Measurements from ENCODE around the gene MAST1.

MAST1 gene

DNA sequence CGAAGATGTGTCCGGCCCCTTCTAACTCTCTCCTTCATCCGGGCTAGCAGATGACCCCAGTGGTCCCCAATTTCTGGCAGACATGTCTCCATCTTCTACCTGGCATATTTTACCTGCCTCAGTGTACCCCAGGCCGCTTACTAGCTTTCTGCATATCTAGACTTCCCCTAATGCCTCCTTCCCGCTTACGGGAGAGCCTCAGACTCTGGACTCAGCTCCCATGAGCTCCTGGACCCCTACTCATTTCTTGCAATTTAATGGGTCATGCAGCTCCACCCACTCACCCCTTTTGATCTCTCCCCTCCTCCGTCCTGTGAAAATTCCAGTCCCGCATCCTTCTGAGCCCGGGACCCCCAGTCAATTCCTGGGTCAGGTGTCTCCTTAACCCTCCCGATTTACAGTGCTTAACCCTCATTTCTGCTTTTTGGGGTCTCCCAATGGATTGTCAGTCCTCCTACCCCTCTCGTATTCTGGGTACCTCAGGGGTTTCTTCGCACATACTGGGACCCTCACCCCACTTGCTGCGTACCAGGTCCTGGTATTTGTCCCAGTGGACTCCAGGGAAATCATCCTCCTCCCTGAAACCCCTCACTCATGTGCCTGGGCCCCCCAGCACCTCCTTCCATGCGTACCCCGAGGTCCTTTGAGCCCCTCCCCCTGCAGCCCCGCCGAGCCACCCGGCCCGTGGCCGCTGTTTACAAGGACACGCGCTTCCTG is 47.5 kb upstream of the MAST1 start:
- H3K4me3 ChIP-seq (replicated peaks; ENCODE audit: insufficient read depth, low read length): peak overlapping the region; percentile 91
- DNase-seq (ENCODE audit: low read depth in 1 of 2, low spot score in 1 of 2): no peak
- no peaks in the 10 kb centered on the region for H3K27me3 ChIP-seq (ENCODE audit: insufficient read depth, poor library complexity, severe bottlenecking)
- peak overlapping the region; percentile 95 for H3K27ac ChIP-seq (replicated peaks)
- no peak for TF ChIP-seq REST (IDR thresholded peaks at IDR 0.05; ENCODE audit: insufficient replicate concordance, low read depth)
- peak; percentile 4; the same call in 1 of the 2 replicates for TF ChIP-seq SPI1 (IDR thresholded peaks at IDR 0.05; ENCODE audit: borderline replicate concordance, low read depth)
- no peak for TF ChIP-seq POLR2AphosphoS5 (IDR thresholded peaks at IDR 0.05; ENCODE audit: low read depth)
- TF ChIP-seq GABPA (IDR thresholded peaks at IDR 0.05; ENCODE audit: low read depth): no peak
- TF ChIP-seq CTCF (IDR thresholded peaks at IDR 0.05; ENCODE audit: insufficient read depth, low read length): no peak

GRCh38 chr19:12791345-12792050 is 46.8 kb upstream of the MAST1 start, which contains the start of gene JUNB:
Gene JUNB (plus strand): TSS chr19:12791486. CDS start chr19:12791772, 286 bp downstream.
- TF ChIP-seq POLR2AphosphoS5 (IDR thresholded peaks at IDR 0.05; ENCODE audit: low read depth) (peak; percentile 100), SPI1 (IDR thresholded peaks at IDR 0.05; ENCODE audit: borderline replicate concordance, low read depth) (peak; percentile 53; the same call in 1 of the 2 replicates), CTCF (IDR thresholded peaks at IDR 0.05; ENCODE audit: insufficient read depth, low read length) (no peak), GABPA (IDR thresholded peaks at IDR 0.05; ENCODE audit: low read depth) (no peak), REST (IDR thresholded peaks at IDR 0.05; ENCODE audit: insufficient replicate concordance, low read depth) (peak; percentile 78)
- peak within 1 kb of the TSS; percentile 95 for H3K27ac ChIP-seq (replicated peaks)
- no peaks in the 10 kb centered on the region for H3K27me3 ChIP-seq (ENCODE audit: insufficient read depth, poor library complexity, severe bottlenecking)
- DNase-seq (ENCODE audit: low read depth in 1 of 2, low spot score in 1 of 2): peak; percentile 96 to 97
- peak within 1 kb of the TSS; percentile 91 for H3K4me3 ChIP-seq (replicated peaks; ENCODE audit: insufficient read depth, low read length)

- H3K4me3 ChIP-seq (replicated peaks; ENCODE audit: insufficient read depth, low read length): peak overlapping the region; percentile 91
- H3K27ac ChIP-seq (replicated peaks): peak overlapping the region; percentile 95
- no peaks in the 10 kb centered on the region for H3K27me3 ChIP-seq (ENCODE audit: insufficient read depth, poor library complexity, severe bottlenecking)
- DNase-seq (ENCODE audit: low read depth in 1 of 2, low spot score in 1 of 2): peak in 1 of 2 experiments; percentile 86
- TF ChIP-seq CTCF (IDR thresholded peaks at IDR 0.05; ENCODE audit: insufficient read depth, low read length): no peak
- no peak; the same call in 1 of the 2 replicates for TF ChIP-seq POLR2AphosphoS5 (IDR thresholded peaks at IDR 0.05; ENCODE audit: low read depth)
- no peak for TF ChIP-seq REST (IDR thresholded peaks at IDR 0.05; ENCODE audit: insufficient replicate concordance, low read depth)
- TF ChIP-seq GABPA (IDR thresholded peaks at IDR 0.05; ENCODE audit: low read depth): peak; percentile 77
- TF ChIP-seq SPI1 (IDR thresholded peaks at IDR 0.05; ENCODE audit: borderline replicate concordance, low read depth): peak; percentile 31; the same call in 1 of the 2 replicates
Measured at GRCh38 chr19:12792051-12792852, 46.1 kb upstream of the MAST1 start.
